Parathyroid adenoma (tissue), 2 donors: Measurements from ENCODE around the gene LEFTY2.

Source experiments
- H2AFZ ChIP-seq: fragments of 300-600 bp; sonication (generic); one replicate; pipeline ENCODE4 v1.7.0; 2017; ENCODE audit warnings: antibody characterized with exemption, mild to moderate bottlenecking
- H3K27ac ChIP-seq: fragments of 300-600 bp; sonication (generic); one replicate; pipeline ENCODE4 v1.7.0; 2017
- H3K27me3 ChIP-seq: fragments of 300-600 bp; sonication (generic); one replicate; pipeline ENCODE4 v1.7.0; 2017; ENCODE audit warnings: low read length; ENCODE audit not compliant: control insufficient read depth, insufficient read depth
- H3K36me3 ChIP-seq: fragments of 300-600 bp; sonication (generic); one replicate; pipeline ENCODE4 v1.7.0; 2017; ENCODE audit warnings: low read length; ENCODE audit not compliant: control insufficient read depth, insufficient read depth
- H3K4me1 ChIP-seq: fragments of 300-600 bp; sonication (generic); one replicate; pipeline ENCODE4 v1.7.0; 2017; ENCODE audit warnings: control low read depth
- H3K4me2 ChIP-seq: fragments of 300-600 bp; sonication (generic); one replicate; pipeline ENCODE4 v1.7.0; 2017; ENCODE audit warnings: low read length
- H3K4me3 ChIP-seq: fragments of 300-600 bp; sonication (generic); one replicate; pipeline ENCODE4 v1.7.0; 2017; ENCODE audit warnings: low read depth, low read length
- H3K79me2 ChIP-seq: fragments of 300-600 bp; sonication (generic); one replicate; pipeline ENCODE4 v1.7.0; 2017; ENCODE audit warnings: control low read depth
- H3K9ac ChIP-seq: fragments of 300-600 bp; sonication (generic); one replicate; pipeline ENCODE4 v1.7.0; 2017; ENCODE audit warnings: mild to moderate bottlenecking
- H3K9me3 ChIP-seq: fragments of 300-600 bp; sonication (generic); one replicate; pipeline ENCODE4 v1.7.0; 2017; ENCODE audit warnings: low read length; ENCODE audit not compliant: control insufficient read depth
- TF ChIP-seq, protein P1 (sequence below): fragments of 300-600 bp; sonication (generic); IDR thresholded peaks from one replicate; pipeline ENCODE4 v1.7.0; 2017; ENCODE audit warnings: antibody characterized with exemption, mild to moderate bottlenecking
- donor health status: primary hyperparathyroidism.

LEFTY2 gene

DNA sequence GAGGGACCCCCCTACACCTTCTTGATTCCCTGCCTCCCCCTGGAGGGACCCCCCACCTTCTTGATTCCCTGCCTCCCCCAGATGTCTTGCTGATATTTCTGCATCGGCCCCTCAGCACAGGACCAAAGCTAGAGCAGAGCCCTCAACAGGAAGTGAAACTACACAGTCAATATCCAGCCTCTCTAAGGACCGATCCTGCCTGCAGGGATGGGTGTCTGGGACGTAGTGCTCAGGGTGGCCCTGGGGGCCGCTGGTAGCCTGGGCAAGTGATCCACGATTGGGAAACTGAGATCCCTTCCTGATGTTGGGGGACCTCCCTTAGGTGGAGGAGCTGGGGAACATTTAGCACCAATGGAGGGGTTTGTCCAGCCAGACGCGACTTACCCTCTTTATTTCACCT lies 3.9 kb upstream of the LEFTY2 start:
- TF ChIP-seq, protein P1, sequence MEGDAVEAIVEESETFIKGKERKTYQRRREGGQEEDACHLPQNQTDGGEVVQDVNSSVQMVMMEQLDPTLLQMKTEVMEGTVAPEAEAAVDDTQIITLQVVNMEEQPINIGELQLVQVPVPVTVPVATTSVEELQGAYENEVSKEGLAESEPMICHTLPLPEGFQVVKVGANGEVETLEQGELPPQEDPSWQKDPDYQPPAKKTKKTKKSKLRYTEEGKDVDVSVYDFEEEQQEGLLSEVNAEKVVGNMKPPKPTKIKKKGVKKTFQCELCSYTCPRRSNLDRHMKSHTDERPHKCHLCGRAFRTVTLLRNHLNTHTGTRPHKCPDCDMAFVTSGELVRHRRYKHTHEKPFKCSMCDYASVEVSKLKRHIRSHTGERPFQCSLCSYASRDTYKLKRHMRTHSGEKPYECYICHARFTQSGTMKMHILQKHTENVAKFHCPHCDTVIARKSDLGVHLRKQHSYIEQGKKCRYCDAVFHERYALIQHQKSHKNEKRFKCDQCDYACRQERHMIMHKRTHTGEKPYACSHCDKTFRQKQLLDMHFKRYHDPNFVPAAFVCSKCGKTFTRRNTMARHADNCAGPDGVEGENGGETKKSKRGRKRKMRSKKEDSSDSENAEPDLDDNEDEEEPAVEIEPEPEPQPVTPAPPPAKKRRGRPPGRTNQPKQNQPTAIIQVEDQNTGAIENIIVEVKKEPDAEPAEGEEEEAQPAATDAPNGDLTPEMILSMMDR, result no peak
- H3K79me2 ChIP-seq, result no peaks in the 10 kb centered on the region
- no peak overlapping the region for H3K4me3 ChIP-seq
- H3K36me3 ChIP-seq, result no peaks in the 10 kb centered on the region
- no peaks in the 10 kb centered on the region for H3K4me1 ChIP-seq
- H3K27ac ChIP-seq, result no peak overlapping the region
- H3K27me3 ChIP-seq, result no peaks in the 10 kb centered on the region
- no peak overlapping the region for H2AFZ ChIP-seq
- no peaks in the 10 kb centered on the region for H3K9me3 ChIP-seq
- H3K4me2 ChIP-seq, result no peak overlapping the region
- no peak overlapping the region for H3K9ac ChIP-seq

DNA sequence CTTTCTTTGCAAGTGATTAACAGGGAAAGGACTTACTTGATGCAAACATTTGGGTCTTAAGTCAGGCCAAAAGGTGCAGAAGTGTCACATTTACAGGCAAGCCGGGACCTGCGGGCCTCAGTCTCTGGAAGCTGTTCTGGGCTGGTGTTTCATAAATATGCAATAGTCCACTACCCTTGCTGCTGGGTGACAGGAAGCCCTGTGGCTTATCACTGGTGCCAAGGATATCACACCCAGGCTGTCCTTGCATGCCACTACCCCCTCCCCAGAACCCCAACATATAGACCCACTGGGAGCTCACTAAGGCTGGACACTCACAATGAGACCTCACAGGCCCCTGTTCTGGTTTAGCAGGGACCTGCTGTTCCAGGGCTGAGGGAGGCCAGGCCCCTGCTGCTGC lies 3.4 kb upstream of the LEFTY2 start:
- no peak overlapping the region for H2AFZ ChIP-seq
- H3K9ac ChIP-seq, result no peak overlapping the region
- TF ChIP-seq, protein P1, result no peak

DNA sequence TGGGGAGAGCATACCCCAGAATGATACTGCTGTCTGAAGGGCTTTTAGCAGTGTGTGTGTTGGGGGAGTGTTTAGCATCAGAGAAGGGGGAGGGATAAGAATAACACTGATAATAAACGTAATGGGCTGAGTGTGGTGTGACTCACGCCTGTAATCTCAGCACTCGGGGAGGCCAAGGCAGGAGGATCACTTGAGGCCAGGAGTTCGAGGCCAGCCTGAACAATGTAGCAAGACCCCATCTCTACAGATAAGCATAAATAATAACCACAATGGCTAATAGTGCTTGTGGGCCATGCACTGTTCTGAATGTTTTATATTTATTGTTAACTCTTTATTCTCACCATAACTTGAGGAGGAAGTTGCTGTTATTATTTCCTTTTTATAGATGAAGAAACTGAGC lies 2.6 kb upstream of the LEFTY2 start:
- Histone ChIP-seq H3K4me3 (no peak overlapping the region), H2AFZ (no peak overlapping the region), H3K4me2 (no peak overlapping the region), H3K79me2 (no peaks in the 10 kb centered on the region), H3K9me3 (no peaks in the 10 kb centered on the region), H3K9ac (no peak overlapping the region), H3K36me3 (no peaks in the 10 kb centered on the region), H3K4me1 (no peaks in the 10 kb centered on the region), H3K27ac (no peak overlapping the region), H3K27me3 (no peaks in the 10 kb centered on the region)
- TF ChIP-seq, protein P1, result no peak

More for the DNA sequence above, 3.4 kb upstream of the LEFTY2 start:
- no peak overlapping the region for H3K4me3 ChIP-seq
- no peaks in the 10 kb centered on the region for H3K27me3 ChIP-seq
- H3K9me3 ChIP-seq, result no peaks in the 10 kb centered on the region
- H3K36me3 ChIP-seq, result no peaks in the 10 kb centered on the region
- no peaks in the 10 kb centered on the region for H3K79me2 ChIP-seq
- H3K4me1 ChIP-seq, result no peaks in the 10 kb centered on the region
- no peak overlapping the region for H3K4me2 ChIP-seq
- no peak overlapping the region for H3K27ac ChIP-seq

DNA sequence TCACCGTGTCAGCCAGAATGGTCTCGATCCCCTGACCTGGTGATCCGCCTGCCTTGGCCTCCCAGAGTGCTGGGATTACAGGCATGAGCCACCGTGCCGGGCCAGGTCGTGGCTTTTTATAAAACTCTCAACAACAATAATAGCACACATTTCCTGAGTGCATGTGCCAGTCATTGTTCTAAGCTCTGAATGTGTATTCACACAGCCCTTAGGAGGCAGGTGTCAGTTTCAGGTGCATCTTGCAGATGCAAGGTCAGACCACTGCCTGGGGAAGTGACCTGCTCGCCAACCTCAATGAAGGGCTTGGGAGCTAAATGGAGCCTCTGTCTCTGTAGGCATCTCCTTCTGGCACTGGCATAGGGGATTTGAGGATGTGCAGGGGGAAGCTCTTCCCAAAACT lies 1.6 kb upstream of the LEFTY2 start:
- no peak overlapping the region for H2AFZ ChIP-seq
- TF ChIP-seq, protein P1, result no peak
- no peaks in the 10 kb centered on the region for H3K4me1 ChIP-seq
- H3K4me3 ChIP-seq, result no peak overlapping the region
- H3K36me3 ChIP-seq, result no peaks in the 10 kb centered on the region
- H3K27ac ChIP-seq, result no peak overlapping the region
- H3K79me2 ChIP-seq, result no peaks in the 10 kb centered on the region
- no peak overlapping the region for H3K4me2 ChIP-seq
- no peaks in the 10 kb centered on the region for H3K9me3 ChIP-seq
- no peak overlapping the region for H3K9ac ChIP-seq
- no peaks in the 10 kb centered on the region for H3K27me3 ChIP-seq

DNA sequence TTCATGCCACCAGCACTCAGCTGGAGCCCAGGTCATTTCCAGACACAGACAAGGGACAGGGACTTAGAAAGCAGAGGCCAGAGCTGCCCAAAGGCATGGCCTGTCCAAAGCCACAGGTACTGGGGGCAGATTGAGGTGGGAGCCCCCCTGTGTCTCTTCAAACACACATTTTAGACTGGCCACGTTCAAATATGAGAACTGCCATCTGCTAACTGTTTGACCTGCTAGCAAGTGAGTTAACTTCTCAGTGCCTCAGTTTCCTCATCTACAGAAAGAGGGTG lies 862 bp upstream of the LEFTY2 start:
- H3K9me3 ChIP-seq, result no peaks in the 10 kb centered on the region
- H2AFZ ChIP-seq, result no peak overlapping the region

More for the DNA sequence above, 862 bp upstream of the LEFTY2 start:
- H3K27me3 ChIP-seq, result no peaks in the 10 kb centered on the region
- no peaks in the 10 kb centered on the region for H3K79me2 ChIP-seq
- no peaks in the 10 kb centered on the region for H3K4me1 ChIP-seq
- H3K4me3 ChIP-seq, result no peak overlapping the region
- H3K4me2 ChIP-seq, result no peak overlapping the region
- no peaks in the 10 kb centered on the region for H3K36me3 ChIP-seq
- H3K27ac ChIP-seq, result no peak overlapping the region
- TF ChIP-seq, protein P1, result no peak
- no peak overlapping the region for H3K9ac ChIP-seq
